Activated naive CD4-positive, alpha-beta T cell treated with anti-CD3 and anti-CD28 coated beads for 36 hours (primary cell): ENCODE measurements around the gene ARNT2. TPM values are rescaled to one million over a fixed set of nuclear protein-coding genes. Genes with fewer than 3 reads are reported as not detected.

Source experiments
- CTCF ChIA-PET: fragments of 350-600 bp; sonication (Branson Sonifier 250); formaldehyde crosslinking; loops from one replicate; lab custom pipeline; 2021; ENCODE audit warnings: antibody characterized with exemption; lab: Charles Lee
- DNase-seq: peaks from one replicate; pipeline ENCODE4 v3.0.0-alpha.2; 2020
- H3K27ac Mint-ChIP-seq: one replicate; pipeline ENCODE4 v1.8.0; 2021; ENCODE audit warnings: mild to moderate bottlenecking, mixed read lengths
- H3K27me3 Mint-ChIP-seq: one replicate; pipeline ENCODE4 v1.8.0; 2021; ENCODE audit warnings: low read depth, mixed read lengths
- H3K36me3 Mint-ChIP-seq: one replicate; pipeline ENCODE4 v1.8.0; 2021; ENCODE audit warnings: low read depth, mixed read lengths
- H3K4me1 Mint-ChIP-seq: one replicate; pipeline ENCODE4 v1.8.0; 2021; ENCODE audit warnings: low read depth, mixed read lengths
- H3K4me3 Mint-ChIP-seq: one replicate; pipeline ENCODE4 v1.8.0; 2021; ENCODE audit warnings: mild to moderate bottlenecking, moderate library complexity, mixed read lengths
- H3K9me3 Mint-ChIP-seq: one replicate; pipeline ENCODE4 v1.8.0; 2021; ENCODE audit warnings: mixed read lengths
- intact Hi-C: fragments of 100-400 bp; cut with micrococcal nuclease; formaldehyde crosslinking; loops from one replicate; pipeline ENCODE4 v1.15.1; 2023
- total RNA-seq, 2 experiments: library from RNA; stranded (reverse); gene quantifications; one replicate each; pipeline ENCODE4 v1.2.3, GENCODE V29; 2021

Gene ARNT2
- total RNA-seq, 2 experiments from 2014 or later, result 0.14 TPM; not detected in 1

DNA sequence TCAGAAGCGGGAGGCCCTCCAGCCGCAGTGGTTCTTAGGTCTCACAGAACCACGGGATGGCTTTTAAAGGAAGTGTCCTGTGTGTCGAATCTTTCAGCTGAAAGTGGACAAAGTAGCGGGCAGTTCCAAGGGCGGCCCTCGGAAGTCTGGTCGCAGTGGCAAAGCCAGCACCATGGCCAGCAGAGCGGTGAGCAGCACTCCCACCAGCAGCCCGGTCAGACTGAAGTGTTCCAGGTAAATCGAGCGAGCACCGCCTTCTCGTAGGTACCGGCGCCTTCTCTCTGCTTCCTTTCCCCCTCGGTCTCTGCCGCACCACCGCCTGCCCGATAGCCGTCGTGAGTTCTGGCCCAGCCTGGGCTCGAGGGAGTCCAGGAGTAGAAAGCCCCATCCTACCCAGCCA lies 187.3 kb downstream of the ARNT2 start:
- H3K27me3 Mint-ChIP-seq, result no peaks in the 10 kb centered on the region
- H3K4me1 Mint-ChIP-seq, result no peaks in the 10 kb centered on the region
- CTCF ChIA-PET, result no interaction called here
- no peaks in the 10 kb centered on the region for H3K36me3 Mint-ChIP-seq
- no peaks in the 10 kb centered on the region for H3K9me3 Mint-ChIP-seq
- no peak overlapping the region for H3K27ac Mint-ChIP-seq
- intact Hi-C loops, result no loop called here
- DNase-seq, result no peak
- no peak overlapping the region for H3K4me3 Mint-ChIP-seq

GRCh38 chr15:80591938-80592825 lies 188.0 kb downstream of the ARNT2 start:
- Mint-ChIP-seq H3K4me3 (no peak overlapping the region), H3K27me3 (no peaks in the 10 kb centered on the region), H3K9me3 (no peaks in the 10 kb centered on the region), H3K27ac (no peak overlapping the region), H3K4me1 (no peaks in the 10 kb centered on the region), H3K36me3 (no peaks in the 10 kb centered on the region)
- DNase-seq, result no peak
- intact Hi-C loops, result no loop called here
- CTCF ChIA-PET, result no interaction called here

GRCh38 chr15:80593486-80594030 lies 189.4 kb downstream of the ARNT2 start:
- CTCF ChIA-PET, result no interaction called here
- no peaks in the 10 kb centered on the region for H3K9me3 Mint-ChIP-seq
- peaks cover 2% of the 10 kb centered on the region for H3K27me3 Mint-ChIP-seq
- H3K4me1 Mint-ChIP-seq, result no peaks in the 10 kb centered on the region
- DNase-seq, result no peak
- no peak overlapping the region for H3K27ac Mint-ChIP-seq
- H3K4me3 Mint-ChIP-seq, result no peak overlapping the region
- H3K36me3 Mint-ChIP-seq, result no peaks in the 10 kb centered on the region
- intact Hi-C loops, result no loop called here

DNA sequence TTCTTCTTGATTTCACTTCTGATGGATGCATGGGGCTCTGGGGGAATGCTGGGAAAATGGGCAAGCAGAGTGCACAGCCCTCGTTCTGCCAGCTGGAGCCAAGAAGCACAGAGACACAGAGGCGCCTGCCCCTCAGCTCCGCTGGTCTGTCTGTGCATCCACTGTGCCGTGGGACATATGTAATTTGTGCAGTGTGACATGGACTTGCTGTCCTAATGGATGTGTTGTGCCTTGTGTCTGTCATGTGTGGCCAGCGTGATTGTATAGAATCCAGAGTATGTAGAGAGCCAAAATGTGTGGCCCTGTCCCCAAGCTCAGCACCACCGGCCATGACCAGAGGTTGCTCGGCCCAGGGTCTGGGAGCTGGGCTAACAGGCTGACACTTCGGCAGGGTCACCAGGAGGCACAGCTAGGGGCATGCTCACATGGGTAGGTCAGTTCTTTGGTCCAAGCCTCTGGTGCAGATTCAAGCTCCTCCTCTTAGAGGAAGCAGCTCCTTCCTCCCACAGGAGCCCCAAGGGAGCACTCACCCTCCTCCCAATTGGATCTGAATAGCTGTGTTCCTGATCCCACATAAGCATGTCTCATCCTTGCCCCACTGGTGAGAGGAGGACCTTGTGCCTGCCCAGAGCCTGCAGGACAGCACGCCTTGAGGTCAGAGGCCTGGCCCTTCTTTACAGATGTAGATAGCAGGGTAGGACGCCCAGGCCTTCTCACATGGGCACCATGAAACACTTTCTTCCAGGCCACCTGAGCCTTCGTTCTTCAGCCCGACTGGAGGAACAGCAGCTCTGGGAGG lies 190.1 kb downstream of the ARNT2 start:
- no peaks in the 10 kb centered on the region for H3K4me1 Mint-ChIP-seq
- peaks cover 3% of the 10 kb centered on the region for H3K27me3 Mint-ChIP-seq
- CTCF ChIA-PET, result no interaction called here
- H3K4me3 Mint-ChIP-seq, result no peak overlapping the region
- no peak for DNase-seq
- H3K36me3 Mint-ChIP-seq, result no peaks in the 10 kb centered on the region
- H3K9me3 Mint-ChIP-seq, result no peaks in the 10 kb centered on the region
- no peak overlapping the region for H3K27ac Mint-ChIP-seq
- intact Hi-C loops, result no loop called here

- Mint-ChIP-seq H3K27me3 (peaks cover 5% of the 10 kb centered on the region), H3K36me3 (no peaks in the 10 kb centered on the region), H3K9me3 (no peaks in the 10 kb centered on the region), H3K4me1 (no peaks in the 10 kb centered on the region), H3K4me3 (no peak overlapping the region), H3K27ac (no peak overlapping the region)
- CTCF ChIA-PET, result no interaction called here
- intact Hi-C loops, result no loop called here
- DNase-seq, result no peak
Measured at GRCh38 chr15:80595396-80595795, 191.2 kb downstream of the ARNT2 start.

DNA sequence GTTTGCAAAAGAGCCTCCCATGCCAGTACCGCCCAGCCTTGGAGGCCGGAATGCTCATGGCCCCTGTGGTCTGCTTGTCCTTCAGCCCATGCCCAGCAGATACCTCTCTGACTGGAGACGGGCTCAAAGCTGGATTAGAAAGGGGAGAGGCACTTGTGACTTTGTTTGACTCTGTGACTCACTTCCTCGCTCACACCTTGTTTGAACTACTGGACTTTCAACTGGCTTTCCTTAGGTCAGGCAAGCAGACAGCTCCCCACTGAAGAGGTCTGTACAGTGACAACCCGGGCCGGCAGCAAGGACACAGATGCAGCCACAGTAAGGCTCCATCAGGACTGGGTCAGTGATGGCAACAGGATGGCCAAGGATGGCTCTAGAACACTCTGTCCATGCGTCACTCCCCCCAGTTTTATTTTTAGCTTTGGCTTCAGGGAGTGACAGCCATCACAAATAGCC lies 192.4 kb downstream of the ARNT2 start:
- DNase-seq, result no peak
- no peaks in the 10 kb centered on the region for H3K4me1 Mint-ChIP-seq
- no peaks in the 10 kb centered on the region for H3K9me3 Mint-ChIP-seq
- CTCF ChIA-PET, result interaction anchor here (1.7 kb wide), 1 partner anchor 180 kb away, joined by 4 read pairs; no protein-coding TSS in a partner anchor
- peaks cover 5% of the 10 kb centered on the region for H3K27me3 Mint-ChIP-seq
- no peak overlapping the region for H3K27ac Mint-ChIP-seq
- no peak overlapping the region for H3K4me3 Mint-ChIP-seq
- no peaks in the 10 kb centered on the region for H3K36me3 Mint-ChIP-seq
- intact Hi-C loops, result no loop called here

DNA sequence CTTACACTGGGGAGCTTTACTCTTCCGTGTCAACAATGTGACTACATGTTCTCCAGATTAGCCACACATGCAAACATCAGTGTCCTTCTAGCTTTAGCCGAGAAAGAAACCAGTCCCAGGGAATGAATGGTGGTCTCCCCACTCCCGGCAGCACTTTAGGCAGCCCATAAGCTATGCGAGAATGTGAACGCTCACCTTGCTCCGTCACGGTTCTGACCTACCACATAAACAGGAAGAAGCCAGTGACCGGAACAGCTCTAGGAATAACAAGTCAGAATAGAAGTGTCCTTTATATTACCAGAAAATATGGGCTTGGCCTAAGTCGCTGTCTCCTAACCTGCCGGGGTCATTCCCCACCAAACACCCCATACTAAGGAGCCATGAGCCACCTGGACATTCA lies 192.9 kb downstream of the ARNT2 start:
- CTCF ChIA-PET, result interaction anchor here (1.7 kb wide), 1 partner anchor 179 kb away, joined by 4 read pairs; no protein-coding TSS in a partner anchor
- no peaks in the 10 kb centered on the region for H3K36me3 Mint-ChIP-seq

DNA sequence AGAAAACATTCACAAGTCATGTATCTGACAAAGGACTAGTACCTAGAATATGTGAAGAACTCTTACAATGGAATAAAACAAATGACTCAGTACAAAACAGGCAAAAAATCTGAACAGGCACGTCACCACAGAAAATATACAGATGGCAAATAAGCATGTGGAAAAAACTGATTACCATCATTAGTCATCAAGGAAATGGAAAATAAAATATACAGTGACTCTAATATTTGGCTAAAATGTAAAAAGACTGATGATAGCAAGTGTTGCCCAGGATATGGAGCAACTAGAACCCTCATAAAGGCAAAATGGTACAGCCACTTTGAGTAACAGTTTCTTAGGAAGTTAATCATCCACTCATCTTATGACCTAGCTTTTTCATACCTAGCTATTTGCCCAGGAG lies 195.2 kb downstream of the ARNT2 start:
- intact Hi-C loops, result no loop called here
- DNase-seq, result no peak
- H3K4me1 Mint-ChIP-seq, result no peaks in the 10 kb centered on the region
- peaks cover 7% of the 10 kb centered on the region for H3K27me3 Mint-ChIP-seq
- CTCF ChIA-PET, result interaction anchor here (1.2 kb wide), 1 partner anchor 177 kb away, joined by 3 read pairs; no protein-coding TSS in a partner anchor
- H3K27ac Mint-ChIP-seq, result no peak overlapping the region
- no peaks in the 10 kb centered on the region for H3K36me3 Mint-ChIP-seq
- H3K4me3 Mint-ChIP-seq, result no peak overlapping the region
- no peaks in the 10 kb centered on the region for H3K9me3 Mint-ChIP-seq

More for the DNA sequence above, 192.9 kb downstream of the ARNT2 start:
- H3K4me3 Mint-ChIP-seq, result no peak overlapping the region
- peaks cover 5% of the 10 kb centered on the region for H3K27me3 Mint-ChIP-seq
- intact Hi-C loops, result no loop called here
- no peaks in the 10 kb centered on the region for H3K9me3 Mint-ChIP-seq
- no peaks in the 10 kb centered on the region for H3K4me1 Mint-ChIP-seq
- no peak for DNase-seq
- no peak overlapping the region for H3K27ac Mint-ChIP-seq

DNA sequence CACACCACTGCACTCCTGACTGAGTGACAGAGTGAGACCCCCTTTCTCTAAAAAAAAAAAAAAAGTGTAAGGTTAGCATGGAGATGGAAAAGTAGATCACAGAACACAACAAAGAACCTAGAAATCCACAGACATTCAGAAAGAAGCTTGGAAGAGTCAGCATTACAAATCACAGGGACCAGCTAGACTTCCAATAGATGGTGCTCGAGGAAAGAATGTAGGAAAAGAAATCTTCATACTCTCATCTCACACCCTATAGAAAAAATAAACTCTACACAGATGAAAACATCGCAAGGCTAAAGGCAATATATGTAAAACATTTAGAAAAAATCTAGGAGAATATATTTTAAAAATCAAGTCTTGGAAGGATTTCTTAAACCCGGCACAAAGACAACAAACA lies 196.4 kb downstream of the ARNT2 start:
- no peak for DNase-seq
- Mint-ChIP-seq H3K4me3 (no peak overlapping the region), H3K36me3 (no peaks in the 10 kb centered on the region), H3K4me1 (no peaks in the 10 kb centered on the region), H3K27ac (no peak overlapping the region), H3K27me3 (peaks cover 7% of the 10 kb centered on the region), H3K9me3 (no peaks in the 10 kb centered on the region)
- CTCF ChIA-PET, result no interaction called here
- intact Hi-C loops, result no loop called here

DNA sequence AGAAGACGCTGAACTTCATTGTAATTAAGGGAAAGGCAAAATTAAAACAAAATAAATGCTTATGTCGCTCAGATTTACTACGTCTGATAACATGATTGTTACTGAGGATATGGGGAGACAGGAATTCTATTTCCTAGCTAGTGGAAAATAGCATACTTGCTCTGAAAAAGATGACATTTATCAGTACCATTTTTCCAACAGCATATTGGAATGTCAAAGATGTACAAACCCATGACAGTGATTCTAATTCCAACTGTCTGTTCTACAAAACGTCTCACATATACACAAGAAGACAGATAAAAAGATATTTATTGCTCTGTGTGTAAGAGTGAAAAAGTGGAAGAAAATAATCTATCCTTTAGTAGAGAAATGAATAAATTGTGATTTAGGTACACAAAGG lies 197.1 kb downstream of the ARNT2 start:
- H3K9me3 Mint-ChIP-seq, result no peaks in the 10 kb centered on the region
- H3K36me3 Mint-ChIP-seq, result no peaks in the 10 kb centered on the region
- CTCF ChIA-PET, result no interaction called here
- H3K27ac Mint-ChIP-seq, result no peak overlapping the region
- intact Hi-C loops, result no loop called here
- H3K27me3 Mint-ChIP-seq, result peaks cover 7% of the 10 kb centered on the region
- DNase-seq, result no peak
- H3K4me3 Mint-ChIP-seq, result no peak overlapping the region
- H3K4me1 Mint-ChIP-seq, result no peaks in the 10 kb centered on the region

DNA sequence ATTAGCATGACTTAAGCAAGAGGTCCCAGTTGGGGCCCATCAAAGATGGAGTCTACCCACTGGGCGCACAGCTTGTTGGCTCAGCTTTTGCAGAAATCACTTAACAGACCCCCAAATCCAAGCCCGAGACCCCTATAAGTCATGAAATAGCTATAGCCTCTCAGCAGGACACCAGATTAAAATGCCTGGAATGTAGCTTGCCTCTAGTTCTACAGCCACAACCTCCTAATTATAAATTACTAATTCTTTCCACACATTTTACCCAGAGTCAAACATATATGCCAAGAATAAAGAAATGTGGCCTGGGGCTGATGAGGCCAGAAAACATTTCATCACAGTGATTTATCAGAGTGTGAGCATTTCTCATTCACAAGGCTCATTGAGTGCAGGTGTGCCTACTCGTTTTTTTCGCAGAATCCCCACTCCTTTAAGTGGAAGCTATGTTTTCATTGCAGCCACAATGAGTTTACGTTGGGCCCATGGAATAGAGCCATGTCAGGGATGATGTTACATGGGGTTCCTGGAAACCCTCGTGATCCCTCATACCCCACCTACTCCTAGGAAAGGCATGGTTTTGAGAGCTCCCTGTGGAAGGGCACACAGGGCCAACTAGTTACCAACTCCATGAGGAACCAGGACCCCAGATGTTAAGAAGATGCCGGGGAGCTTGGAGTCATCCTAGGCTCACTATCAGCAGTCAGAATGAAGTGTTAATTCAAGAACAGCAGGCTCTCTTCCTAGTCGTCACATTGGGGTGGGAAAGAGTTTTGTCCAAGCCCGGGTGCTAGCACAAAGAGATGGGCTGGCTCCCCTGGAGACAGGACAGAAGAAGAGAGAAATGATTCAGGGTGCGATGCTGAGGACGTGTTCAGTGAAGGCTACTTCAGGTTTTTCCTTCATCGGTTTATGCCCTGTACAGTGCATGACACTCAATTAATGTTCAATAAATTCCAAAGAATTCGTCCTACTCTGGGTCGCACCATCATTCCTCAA lies 200.7 kb downstream of the ARNT2 start:
- no peaks in the 10 kb centered on the region for H3K36me3 Mint-ChIP-seq

More for the DNA sequence above, 200.7 kb downstream of the ARNT2 start:
- H3K27ac Mint-ChIP-seq, result no peak overlapping the region
- CTCF ChIA-PET, result no interaction called here
- H3K4me1 Mint-ChIP-seq, result no peaks in the 10 kb centered on the region
- peaks cover 3% of the 10 kb centered on the region for H3K27me3 Mint-ChIP-seq
- intact Hi-C loops, result no loop called here
- H3K9me3 Mint-ChIP-seq, result no peaks in the 10 kb centered on the region
- no peak overlapping the region for H3K4me3 Mint-ChIP-seq
- no peak for DNase-seq
